ENCODE results near the gene EFNA1. TPM values are rescaled to one million over a fixed set of nuclear protein-coding genes. Genes with fewer than 3 reads are reported as not detected.

EFNA1 gene
- polyA plus RNA-seq, 1 of the 3 experiments (the other 2 are of a cell fraction): 14.4 TPM

DNA sequence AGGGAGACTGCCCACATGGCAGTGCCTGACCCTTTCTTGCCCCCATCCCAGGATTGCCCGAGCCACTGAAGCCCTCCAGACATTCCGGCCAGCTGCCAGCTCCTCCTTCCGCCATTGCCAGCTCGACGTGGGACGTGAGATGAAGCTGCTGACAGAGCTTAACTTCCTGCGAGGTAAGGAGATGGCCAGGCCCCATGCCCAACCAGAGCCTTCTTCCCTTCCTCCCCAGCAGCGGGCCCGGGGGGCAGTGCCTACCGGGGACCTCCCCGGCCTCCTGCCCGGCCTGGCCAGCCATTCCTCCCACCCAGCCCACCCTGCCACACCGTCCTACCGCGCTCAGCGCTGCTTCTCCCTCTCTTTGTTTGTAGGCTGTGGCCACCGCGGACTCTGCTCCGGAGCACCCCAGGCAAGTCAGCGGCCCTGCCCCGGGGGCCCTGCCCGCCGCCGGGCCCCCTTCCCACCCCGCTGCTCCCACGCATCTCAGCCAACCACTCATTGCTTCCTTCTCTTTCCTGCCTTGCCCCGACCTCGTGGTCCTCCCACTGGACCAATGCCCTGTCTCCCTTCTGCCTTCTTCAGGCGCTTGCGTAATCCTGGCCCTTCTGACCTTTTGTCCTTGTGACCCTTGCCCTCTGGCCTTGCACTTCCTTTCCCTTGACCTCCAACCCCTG, 50.9 kb downstream of the EFNA1 start:
- no peak for DNase-seq
- POLR2A ChIA-PET: interaction anchor here (1.8 kb wide), 1 partner anchor 15 kb away, joined by 6 read pairs; no protein-coding TSS in a partner anchor
- CTCF ChIA-PET: interaction anchor here (1.2 to 9.6 kb wide), 9 partner anchors 8 to 94 kb away, joined by 3 to 203 read pairs (median 10); partner anchors contain the start of gene THBS3

DNA sequence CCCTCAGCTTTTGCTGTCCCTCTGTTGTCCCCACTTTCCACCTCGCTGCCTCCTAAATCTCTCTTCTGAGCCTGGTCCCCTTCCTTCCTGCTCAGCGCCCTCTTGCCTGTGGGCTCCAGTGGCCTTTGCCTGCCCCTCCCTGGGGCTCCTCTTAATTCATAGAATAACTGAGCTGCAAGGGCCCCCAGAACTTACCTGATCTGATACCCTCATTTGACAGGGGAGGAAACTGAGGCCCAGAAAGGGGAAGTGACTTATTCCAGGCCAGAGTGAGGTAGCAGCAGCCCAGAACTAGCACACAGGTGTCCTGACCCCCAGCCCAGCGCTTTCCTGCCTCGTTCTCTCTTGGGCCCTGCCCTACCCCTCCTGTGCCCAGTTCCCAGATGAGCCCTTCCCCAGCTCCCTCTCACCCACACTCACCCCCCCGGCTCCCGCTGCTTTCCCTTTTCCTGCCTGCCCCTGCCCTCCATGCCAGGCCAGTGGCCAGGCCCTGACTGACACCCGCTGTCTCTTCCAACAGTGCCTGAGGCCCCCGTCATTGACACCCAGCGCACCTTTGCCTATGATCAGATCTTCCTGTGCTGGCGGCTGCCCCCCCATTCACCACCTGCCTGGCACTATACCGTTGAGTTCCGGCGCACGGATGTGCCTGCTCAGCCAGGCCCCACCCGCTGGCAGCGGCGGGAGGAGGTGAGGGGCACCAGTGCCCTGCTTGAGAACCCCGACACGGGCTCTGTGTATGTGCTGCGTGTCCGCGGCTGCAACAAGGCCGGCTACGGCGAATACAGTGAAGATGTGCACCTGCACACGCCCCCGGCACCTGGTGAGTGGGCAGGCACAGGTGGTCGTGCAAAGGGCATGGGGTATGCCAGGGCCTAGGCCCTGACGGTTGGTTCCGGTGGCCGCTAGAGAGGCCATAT, 51.7 kb downstream of the EFNA1 start:
- H3K4me1 ChIP-seq (ENCODE audit: control insufficient read depth in 1 of 2, insufficient read depth in 2 of 2, low read depth in 1 of 2, low read length in 1 of 2): peaks cover 0 to 30% of the 10 kb centered on the region in 2 experiments; a peak in 2 of 4 replicates
- H3K9me2 ChIP-seq: no peaks in the 10 kb centered on the region
- no peak overlapping the region for H3K4me3 ChIP-seq (ENCODE audit: low read depth in 2 of 2, low read length in 1 of 2)
- no peak overlapping the region for H3K4me2 ChIP-seq
- no peak for TF ChIP-seq TCF12 (IDR thresholded peaks at IDR 0.05)
- H3K27me3 ChIP-seq (ENCODE audit: insufficient read depth): no peaks in the 10 kb centered on the region
- ChIA-PET CTCF (interaction anchor here (0.9 to 9.6 kb wide), 4 partner anchors 11 to 93 kb away, joined by 3 to 203 read pairs (median 7); no protein-coding TSS in a partner anchor), POLR2A (no interaction called here)
- no peak overlapping the region for H2AFZ ChIP-seq (ENCODE audit: low read depth)
- no peak overlapping the region for H3K9ac ChIP-seq
- no peaks in the 10 kb centered on the region for H4K20me1 ChIP-seq (ENCODE audit: insufficient read depth)
- no peak overlapping the region for H3K27ac ChIP-seq (ENCODE audit: low read depth in 2 of 2, low read length in 1 of 2)
- H3F3A ChIP-seq (replicated peaks; ENCODE audit: insufficient read depth): peaks cover 15% of the 10 kb centered on the region
- peaks cover 12% of the 10 kb centered on the region; the same call in 1 of the 2 replicates for H3K79me2 ChIP-seq (ENCODE audit: insufficient read depth)
- 98% methylated on average over 28 of the region's 31 CpGs for WGBS (ENCODE audit: low lambda C conversion rate)
- H3K36me3 ChIP-seq (replicated peaks in 1 of 2; ENCODE audit: control insufficient read depth in 1 of 2, insufficient read depth in 2 of 2, low read length in 1 of 2): peaks cover 20 to 49% of the 10 kb centered on the region in 2 experiments
- H3K9me3 ChIP-seq: no peaks in the 10 kb centered on the region
- DNase-seq: no peak

More for the DNA sequence above, 50.9 kb downstream of the EFNA1 start:
- H3K9me3 ChIP-seq: no peaks in the 10 kb centered on the region
- H3K79me2 ChIP-seq (ENCODE audit: insufficient read depth): peaks cover 12% of the 10 kb centered on the region; the same call in 1 of the 2 replicates
- TF ChIP-seq GABPA (IDR thresholded peaks at IDR 0.05; ENCODE audit: low read depth): no peak
- TF ChIP-seq RFX5 (IDR thresholded peaks at IDR 0.05; ENCODE audit: low read length): no peak
- TF ChIP-seq NRF1 (IDR thresholded peaks at IDR 0.05; ENCODE audit: low read depth, low read length): no peak
- TF ChIP-seq MXI1 (IDR thresholded peaks at IDR 0.05; ENCODE audit: low read depth, low read length): no peak
- TF ChIP-seq NFIC (IDR thresholded peaks at IDR 0.05; ENCODE audit: borderline replicate concordance): no peak
- no peak for TF ChIP-seq ZBTB33 (IDR thresholded peaks at IDR 0.05; ENCODE audit: borderline replicate concordance, low read depth)
- no peak for TF ChIP-seq CHD2 (IDR thresholded peaks at IDR 0.05; ENCODE audit: low read length, partially characterized antibody)
- peaks cover 20 to 44% of the 10 kb centered on the region in 2 experiments for H3K36me3 ChIP-seq (replicated peaks in 1 of 2; ENCODE audit: control insufficient read depth in 1 of 2, insufficient read depth in 2 of 2, low read length in 1 of 2)
- H3K9me2 ChIP-seq: no peaks in the 10 kb centered on the region
- no peaks in the 10 kb centered on the region for H3K27me3 ChIP-seq (ENCODE audit: insufficient read depth)
- H3K4me3 ChIP-seq (ENCODE audit: low read depth in 2 of 2, low read length in 1 of 2): no peak overlapping the region
- H3F3A ChIP-seq (replicated peaks; ENCODE audit: insufficient read depth): peaks cover 15% of the 10 kb centered on the region
- no peak overlapping the region for H3K27ac ChIP-seq (ENCODE audit: low read depth in 2 of 2, low read length in 1 of 2)
- 91% methylated on average over 21 of the region's 30 CpGs for WGBS (ENCODE audit: low lambda C conversion rate)
- H2AFZ ChIP-seq (ENCODE audit: low read depth): no peak overlapping the region
- H3K9ac ChIP-seq: no peak overlapping the region
- H3K4me2 ChIP-seq: no peak overlapping the region
- H4K20me1 ChIP-seq (ENCODE audit: insufficient read depth): no peaks in the 10 kb centered on the region
- H3K4me1 ChIP-seq (ENCODE audit: control insufficient read depth in 1 of 2, insufficient read depth in 2 of 2, low read depth in 1 of 2, low read length in 1 of 2): peaks cover 0 to 24% of the 10 kb centered on the region in 2 experiments; a peak in 2 of 4 replicates

All from SK-N-SH (cell line).